Measurements from ENCODE around the gene PTPRB.

The PTPRB gene

DNA sequence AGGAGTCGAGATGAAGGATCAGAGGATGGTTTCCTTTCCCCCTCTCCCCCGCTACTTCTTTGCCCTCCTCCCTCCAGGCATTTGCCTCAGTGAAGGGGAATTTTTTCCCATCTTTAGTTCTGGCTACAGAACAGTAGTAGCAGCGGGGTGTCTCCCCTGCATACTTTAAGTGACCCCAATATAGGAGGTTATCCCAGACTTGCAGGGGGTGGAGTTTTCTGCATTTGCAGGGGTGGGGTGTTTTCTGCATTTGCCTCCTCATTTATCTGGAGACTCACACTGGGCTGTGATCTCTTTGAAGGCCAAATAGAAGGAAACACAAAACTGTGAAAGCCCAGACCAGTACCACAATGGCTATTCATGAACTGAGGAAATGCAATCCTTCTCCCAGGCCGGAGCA is 19.8 kb downstream of the PTPRB start:
- H3K9me2 ChIP-seq (replicated peaks; ENCODE audit: control insufficient read depth, low read length): no peaks in the 10 kb centered on the region
- H3K27ac ChIP-seq (ENCODE audit: low read depth, low read length): no peak overlapping the region
- no peaks in the 10 kb centered on the region for H4K20me1 ChIP-seq (ENCODE audit: control insufficient read depth, insufficient read depth, low read depth, low read length)
- no peaks in the 10 kb centered on the region for H3K4me1 ChIP-seq (ENCODE audit: control insufficient read depth, low read length)
- H3K4me2 ChIP-seq (ENCODE audit: low read length): no peak overlapping the region
- no peaks in the 10 kb centered on the region for H3K9me3 ChIP-seq (ENCODE audit: control insufficient read depth, insufficient read depth, low read length)
- H3K79me2 ChIP-seq (ENCODE audit: control insufficient read depth, low read length): no peaks in the 10 kb centered on the region
- H3F3A ChIP-seq (ENCODE audit: control insufficient read depth, insufficient read depth): no peaks in the 10 kb centered on the region
- no peak overlapping the region for H3K4me3 ChIP-seq (ENCODE audit: low read length)
- TF ChIP-seq, protein P1, sequence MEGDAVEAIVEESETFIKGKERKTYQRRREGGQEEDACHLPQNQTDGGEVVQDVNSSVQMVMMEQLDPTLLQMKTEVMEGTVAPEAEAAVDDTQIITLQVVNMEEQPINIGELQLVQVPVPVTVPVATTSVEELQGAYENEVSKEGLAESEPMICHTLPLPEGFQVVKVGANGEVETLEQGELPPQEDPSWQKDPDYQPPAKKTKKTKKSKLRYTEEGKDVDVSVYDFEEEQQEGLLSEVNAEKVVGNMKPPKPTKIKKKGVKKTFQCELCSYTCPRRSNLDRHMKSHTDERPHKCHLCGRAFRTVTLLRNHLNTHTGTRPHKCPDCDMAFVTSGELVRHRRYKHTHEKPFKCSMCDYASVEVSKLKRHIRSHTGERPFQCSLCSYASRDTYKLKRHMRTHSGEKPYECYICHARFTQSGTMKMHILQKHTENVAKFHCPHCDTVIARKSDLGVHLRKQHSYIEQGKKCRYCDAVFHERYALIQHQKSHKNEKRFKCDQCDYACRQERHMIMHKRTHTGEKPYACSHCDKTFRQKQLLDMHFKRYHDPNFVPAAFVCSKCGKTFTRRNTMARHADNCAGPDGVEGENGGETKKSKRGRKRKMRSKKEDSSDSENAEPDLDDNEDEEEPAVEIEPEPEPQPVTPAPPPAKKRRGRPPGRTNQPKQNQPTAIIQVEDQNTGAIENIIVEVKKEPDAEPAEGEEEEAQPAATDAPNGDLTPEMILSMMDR (IDR thresholded peaks at IDR 0.05; ENCODE audit: low read depth, low read length, poor library complexity, severe bottlenecking): no peak
- TF ChIP-seq EZH2phosphoT487 (IDR thresholded peaks at IDR 0.05; ENCODE audit: borderline replicate concordance, low read length): no peak
- peaks cover 5% of the 10 kb centered on the region; the same call in 1 of the 2 replicates for H3K27me3 ChIP-seq (ENCODE audit: control insufficient read depth, low read length)
- no peaks in the 10 kb centered on the region for H3K36me3 ChIP-seq (ENCODE audit: control insufficient read depth, low read length)

DNA sequence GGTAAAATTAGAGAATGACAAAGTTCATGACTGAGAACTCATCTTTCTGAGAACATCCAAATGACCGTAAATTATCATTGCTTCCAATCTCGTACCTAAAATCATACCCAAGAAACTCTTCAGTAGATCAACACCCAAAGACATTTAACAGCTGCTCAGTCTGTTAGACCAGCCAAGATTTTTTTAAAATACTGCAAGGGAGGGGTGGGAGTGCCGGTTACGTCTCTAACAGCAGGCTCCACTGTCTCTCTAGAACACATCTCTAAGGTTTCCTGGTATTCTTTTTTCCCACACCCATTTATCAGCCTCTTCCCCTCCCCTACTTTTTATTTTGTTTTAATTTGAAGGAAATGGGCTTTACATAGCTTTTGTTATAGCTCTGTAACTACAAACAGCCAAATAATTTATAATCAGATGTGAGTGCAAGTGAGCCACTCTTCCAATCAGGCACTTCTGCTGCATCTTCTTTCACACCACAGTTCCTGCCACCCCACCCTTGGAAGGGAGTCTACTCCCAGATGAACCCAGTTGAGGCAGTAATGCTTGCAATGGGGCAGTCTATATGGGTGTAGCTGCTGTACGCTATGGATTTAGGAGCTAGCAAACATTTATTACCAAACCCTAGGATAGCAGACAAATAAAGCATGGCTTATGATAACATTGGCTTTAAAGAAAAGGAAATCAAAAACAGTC is 21.9 kb downstream of the PTPRB start:
- Histone ChIP-seq H3K9me3 (ENCODE audit: control insufficient read depth, insufficient read depth, low read length) (no peaks in the 10 kb centered on the region), H3K27me3 (ENCODE audit: control insufficient read depth, low read length) (peaks cover 5% of the 10 kb centered on the region; the same call in 1 of the 2 replicates), H3K4me3 (ENCODE audit: low read length) (no peak overlapping the region), H3K27ac (ENCODE audit: low read depth, low read length) (no peak overlapping the region), H3K4me1 (ENCODE audit: control insufficient read depth, low read length) (no peaks in the 10 kb centered on the region), H3K79me2 (ENCODE audit: control insufficient read depth, low read length) (no peaks in the 10 kb centered on the region), H3F3A (ENCODE audit: control insufficient read depth, insufficient read depth) (no peaks in the 10 kb centered on the region), H4K20me1 (ENCODE audit: control insufficient read depth, insufficient read depth, low read depth, low read length) (no peaks in the 10 kb centered on the region), H3K36me3 (ENCODE audit: control insufficient read depth, low read length) (no peaks in the 10 kb centered on the region), H3K4me2 (ENCODE audit: low read length) (no peak overlapping the region), H3K9me2 (replicated peaks; ENCODE audit: control insufficient read depth, low read length) (no peaks in the 10 kb centered on the region)
- no peak for TF ChIP-seq EZH2phosphoT487 (IDR thresholded peaks at IDR 0.05; ENCODE audit: borderline replicate concordance, low read length)
- TF ChIP-seq, protein P1 (IDR thresholded peaks at IDR 0.05; ENCODE audit: low read depth, low read length, poor library complexity, severe bottlenecking): no peak

GRCh38 chr12:70609739-70610491 is 27.3 kb downstream of the PTPRB start:
- Histone ChIP-seq H3K27ac (ENCODE audit: low read depth, low read length) (no peak overlapping the region), H3K79me2 (ENCODE audit: control insufficient read depth, low read length) (no peaks in the 10 kb centered on the region), H3K4me1 (ENCODE audit: control insufficient read depth, low read length) (no peaks in the 10 kb centered on the region), H3K27me3 (ENCODE audit: control insufficient read depth, low read length) (peaks cover 5% of the 10 kb centered on the region; the same call in 1 of the 2 replicates), H3K9me2 (replicated peaks; ENCODE audit: control insufficient read depth, low read length) (no peaks in the 10 kb centered on the region), H3K36me3 (ENCODE audit: control insufficient read depth, low read length) (no peaks in the 10 kb centered on the region), H3K4me3 (ENCODE audit: low read length) (no peak overlapping the region), H3K4me2 (ENCODE audit: low read length) (no peak overlapping the region), H4K20me1 (ENCODE audit: control insufficient read depth, insufficient read depth, low read depth, low read length) (no peaks in the 10 kb centered on the region), H3K9me3 (ENCODE audit: control insufficient read depth, insufficient read depth, low read length) (no peaks in the 10 kb centered on the region), H3F3A (ENCODE audit: control insufficient read depth, insufficient read depth) (no peaks in the 10 kb centered on the region)
- TF ChIP-seq EZH2phosphoT487 (IDR thresholded peaks at IDR 0.05; ENCODE audit: borderline replicate concordance, low read length): no peak
- TF ChIP-seq, protein P1 (IDR thresholded peaks at IDR 0.05; ENCODE audit: low read depth, low read length, poor library complexity, severe bottlenecking): no peak

All from DOHH2 (cell line).